HCT116 (cell line): ENCODE data around the gene CUX1. TPM values are rescaled to one million over a fixed set of nuclear protein-coding genes. Genes with fewer than 3 reads are reported as not detected.

ENCODE experiments used
- ATAC-seq: fragments of 200-7000 bp; cut with Tn5 transposase; 2 replicates; pipeline ENCODE4 v1.9.1; 2020; ENCODE audit warnings: mild to moderate bottlenecking, moderate library complexity
- BruUV-seq: library from RNA; stranded (reverse); fragments of 400-500 nt; replicated peaks from 2 replicates; lab custom pipeline; 2021; lab: Mats Ljungman, UMichigan
- CTCF ChIA-PET: fragments of 300-600 bp; sonication (Branson Sonifier 250); formaldehyde crosslinking; loops from one replicate; lab custom pipeline; 2021; ENCODE audit warnings: antibody characterized with exemption; lab: Charles Lee
- POLR2A ChIA-PET: fragments of 300-600, 350-600 bp; sonication (Branson Sonifier 250); formaldehyde crosslinking; loops from one replicate; lab custom pipeline; 2021; ENCODE audit warnings: antibody characterized with exemption; lab: Charles Lee
- RAD21 ChIA-PET, 2 experiments: fragments of 300-600 bp; sonication (Branson Sonifier 250); formaldehyde crosslinking; loops; one replicate each; lab custom pipeline; 2023; ENCODE audit warnings: low total read pairs in 2 of 2; ENCODE audit not compliant: uncharacterized antibody in 2 of 2, unreplicated experiment in 2 of 2, low non-redundant PET in 1 of 2; lab: Charles Lee
- DNase-seq: peaks from one replicate; pipeline ENCODE4 v3.0.0-alpha.2; 2010; ENCODE audit warnings: low read depth, low spot score
- H2AFZ ChIP-seq: fragments of 200-600 bp; shearing (Covaris generic), sonication (generic); 2 replicates; pipeline ENCODE4 v1.6.1; 2017; ENCODE audit warnings: low read depth, mixed run types, mixed read lengths, antibody characterized with exemption, low read length; ENCODE audit not compliant: poor library complexity, severe bottlenecking
- H3K27ac ChIP-seq: 2 replicates; pipeline ENCODE4 v1.5.1; 2012; ENCODE audit warnings: low read depth, low read length
- H3K27me3 ChIP-seq: fragments of 200-600 bp; sonication (generic); 2 replicates; pipeline ENCODE4 v1.6.1; 2016; ENCODE audit warnings: mixed run types, low read length, mixed read lengths; ENCODE audit not compliant: insufficient read depth
- H3K36me3 ChIP-seq, 2 experiments: fragments of 200-500 bp in 1 of 2; fragments of 200-600 bp in 1 of 2; sonication (Bioruptor generic) in 1 of 2; sonication (generic) in 1 of 2; 2 replicates each; pipeline versions ENCODE4 v1.5.1 to v1.6.1; 2014 to 2016; ENCODE audit warnings: low read length in 2 of 2, inconsistent platforms in 1 of 2, mixed read lengths in 1 of 2, mixed run types in 1 of 2; ENCODE audit not compliant: insufficient read depth in 2 of 2, control insufficient read depth in 1 of 2
- H3K4me1 ChIP-seq, 2 experiments: fragments of 200-600 bp in 1 of 2; sonication (generic) in 1 of 2; 2 replicates each; pipeline versions ENCODE4 v1.5.1 to v1.6.1; 2012 to 2017; ENCODE audit warnings: low read length in 2 of 2, inconsistent platforms in 1 of 2, mild to moderate bottlenecking in 1 of 2, mixed read lengths in 1 of 2, mixed run types in 1 of 2, moderate library complexity in 1 of 2; ENCODE audit not compliant: insufficient read depth in 2 of 2, control insufficient read depth in 1 of 2
- H3K4me2 ChIP-seq: fragments of 200-600 bp; sonication (generic); 2 replicates; pipeline ENCODE4 v1.6.1; 2017; ENCODE audit warnings: mixed run types, low read length, mixed read lengths
- H3K4me3 ChIP-seq, 2 experiments: fragments of 200-600 bp in 1 of 2; sonication (generic) in 1 of 2; replicated peaks in 1 of 2; 2 replicates each; pipeline ENCODE4 v1.5.1; 2011 to 2016; ENCODE audit warnings: low read length in 2 of 2, control low read depth in 1 of 2, low read depth in 1 of 2, mild to moderate bottlenecking in 1 of 2, mixed read lengths in 1 of 2, mixed run types in 1 of 2
- H3K79me2 ChIP-seq: fragments of 200-600 bp; sonication (generic); 2 replicates; pipeline ENCODE4 v1.6.1; 2017; ENCODE audit warnings: mild to moderate bottlenecking, mixed run types, low read length, moderate library complexity, mixed read lengths; ENCODE audit not compliant: insufficient read depth
- H3K9ac ChIP-seq: fragments of 200-600 bp; sonication (generic); 2 replicates; pipeline ENCODE4 v1.6.1; 2016; ENCODE audit warnings: low read length, mixed read lengths
- H3K9me2 ChIP-seq: fragments of 200-600 bp; sonication (generic), shearing (Covaris generic); 2 replicates; pipeline ENCODE4 v1.6.1; 2017; ENCODE audit warnings: mixed run types, mild to moderate bottlenecking, moderate library complexity; ENCODE audit not compliant: insufficient read depth
- H3K9me3 ChIP-seq, 2 experiments: fragments of 200-500 bp in 1 of 2; fragments of 200-600 bp in 1 of 2; sonication (Bioruptor generic) in 1 of 2; sonication (generic) in 1 of 2; 2 replicates each; pipeline ENCODE4 v1.6.1; 2014 to 2017; ENCODE audit warnings: low read length in 2 of 2, mixed read lengths in 2 of 2, inconsistent platforms in 1 of 2, low read depth in 1 of 2, mild to moderate bottlenecking in 1 of 2, mixed run types in 1 of 2, moderate library complexity in 1 of 2; ENCODE audit not compliant: control insufficient read depth in 1 of 2, insufficient read depth in 1 of 2
- H4K20me1 ChIP-seq: fragments of 200-600 bp; sonication (generic), shearing (Covaris generic); 2 replicates; pipeline ENCODE4 v1.6.1; 2017; ENCODE audit warnings: mixed run types, mild to moderate bottlenecking, moderate library complexity; ENCODE audit not compliant: insufficient read depth
- ATF3 ChIP-seq: IDR thresholded peaks from 2 replicates; pipeline ENCODE4 v1.6.1; 2012
- CTCF ChIP-seq, 3 experiments: fragments of 200-600 bp in 1 of 3; sonication (generic) in 1 of 3; IDR thresholded peaks in 2 of 3; conservative IDR thresholded peaks in 1 of 3; 2 replicates each; pipeline ENCODE4 v1.5.1; 2012 to 2017; ENCODE audit warnings: low read depth in 2 of 3, low read length in 2 of 3, antibody characterized with exemption in 1 of 3, borderline replicate concordance in 1 of 3, control low read depth in 1 of 3, mild to moderate bottlenecking in 1 of 3, mixed read lengths in 1 of 3, mixed run types in 1 of 3, moderate library complexity in 1 of 3; ENCODE audit not compliant: insufficient read depth in 1 of 3
- ELF1 ChIP-seq: IDR thresholded peaks from 2 replicates; pipeline ENCODE4 v1.6.1; 2012; ENCODE audit warnings: low read depth, borderline replicate concordance
- FOSL1 ChIP-seq: IDR thresholded peaks from 2 replicates; pipeline ENCODE4 v1.6.1; 2012; ENCODE audit warnings: low read depth
- JUND ChIP-seq: IDR thresholded peaks from 2 replicates; pipeline ENCODE4 v1.6.1; 2012
- POLR2A ChIP-seq: IDR thresholded peaks from 2 replicates; pipeline ENCODE4 v1.7.0; 2011; ENCODE audit warnings: borderline replicate concordance; ENCODE audit not compliant: insufficient read depth, insufficient read length; ENCODE audit errors: extremely low read depth
- POLR2AphosphoS5 ChIP-seq: IDR thresholded peaks from 2 replicates; pipeline ENCODE4 v1.6.1; 2011; ENCODE audit warnings: mild to moderate bottlenecking, low read depth, low read length, moderate library complexity
- REST ChIP-seq: IDR thresholded peaks from 2 replicates; pipeline ENCODE4 v1.6.1; 2012; ENCODE audit warnings: low read depth
- SIN3A ChIP-seq: IDR thresholded peaks from 2 replicates; pipeline ENCODE4 v1.6.1; 2012; ENCODE audit warnings: low read depth
- TCF7L2 ChIP-seq: IDR thresholded peaks from 2 replicates; pipeline ENCODE4 v1.7.0; 2011; ENCODE audit warnings: borderline replicate concordance, inconsistent platforms; ENCODE audit not compliant: insufficient read depth, insufficient read length; ENCODE audit errors: extremely low read depth
- YY1 ChIP-seq: IDR thresholded peaks from 2 replicates; pipeline ENCODE4 v1.6.1; 2011; ENCODE audit warnings: low read length, low read depth, moderate library complexity, mild to moderate bottlenecking; ENCODE audit not compliant: insufficient replicate concordance; ENCODE audit errors: extremely low read depth
- ZFX ChIP-seq: fragments of 450-650 bp; IDR thresholded peaks from 2 replicates; pipeline ENCODE4 v1.6.1; 2017
- ZNF274 ChIP-seq: fragments of 200-500 bp; sonication (Bioruptor generic); IDR thresholded peaks from 2 replicates; pipeline ENCODE4 v1.6.1; 2014; ENCODE audit warnings: mild to moderate bottlenecking, low read depth, low read length, inconsistent platforms
- intact Hi-C: fragments of 100-400 bp; cut with micrococcal nuclease; formaldehyde crosslinking; loops from 2 replicates; pipeline ENCODE4 v1.10.0; 2022
- total RNA-seq: library from RNA; stranded (reverse); gene quantifications from one replicate; pipeline ENCODE4 v1.2.1, GENCODE V29; 2021; ENCODE audit not compliant: unreplicated experiment

The CUX1 gene
- total RNA-seq, 1 experiment from 2014 or later: 68.9 TPM

GRCh38 chr7:101899616-101900015, 82.2 kb downstream of the CUX1 start:
- no TSS peak for BruUV-seq
- ATAC-seq: no peak
- DNase-seq: no peak
- ChIA-PET CTCF (no interaction called here), POLR2A (no interaction called here)
- intact Hi-C loops: no loop called here
- no peaks in the 10 kb centered on the region for H3K9me3 ChIP-seq
- TF ChIP-seq ATF3: no peak
- TF ChIP-seq ELF1: no peak
- TF ChIP-seq REST: no peak
- TF ChIP-seq, all 23 proteins: peak for 0
- Histone ChIP-seq H3K9me2 (no peaks in the 10 kb centered on the region), H3K4me1 (no peaks in the 10 kb centered on the region), H3K27ac (no peak overlapping the region), H2AFZ (no peak overlapping the region), H3K4me2 (no peak overlapping the region), H3K79me2 (peaks cover 88% of the 10 kb centered on the region), H3K9ac (no peak overlapping the region), H3K27me3 (no peaks in the 10 kb centered on the region), H3K4me3 (no peak overlapping the region), H4K20me1 (no peaks in the 10 kb centered on the region), H3K36me3 (no peaks in the 10 kb centered on the region)
- RAD21 ChIA-PET: no interaction called here

GRCh38 chr7:101900103-101900502, 82.7 kb downstream of the CUX1 start:
- H3K27me3 ChIP-seq: no peaks in the 10 kb centered on the region
- no peak overlapping the region for H3K27ac ChIP-seq
- CTCF ChIA-PET: no interaction called here
- TF ChIP-seq JUND (no peak), ZNF274 (no peak), POLR2AphosphoS5 (no peak), YY1 (no peak), SIN3A (no peak), TCF7L2 (no peak), CTCF (IDR thresholded peaks at IDR 0.05 in 2 of 3, conservative IDR thresholded peaks at IDR 0.05 in 1 of 3; ENCODE audit: borderline replicate concordance in 1 of 3, insufficient read depth in 1 of 3, low read depth in 2 of 3, low read length in 2 of 3) (no peak), ATF3 (no peak), ZFX (no peak), POLR2A (no peak), FOSL1 (no peak)
- no peaks in the 10 kb centered on the region for H4K20me1 ChIP-seq
- POLR2A ChIA-PET: no interaction called here
- no peak overlapping the region for H3K4me3 ChIP-seq
- peaks cover 90% of the 10 kb centered on the region for H3K79me2 ChIP-seq
- DNase-seq (no peak), ATAC-seq (no peak)
- RAD21 ChIA-PET: no interaction called here
- no peaks in the 10 kb centered on the region for H3K4me1 ChIP-seq
- BruUV-seq: no TSS peak
- no peak overlapping the region for H3K4me2 ChIP-seq
- no peak overlapping the region for H3K9ac ChIP-seq
- H3K9me2 ChIP-seq: no peaks in the 10 kb centered on the region
- intact Hi-C loops: no loop called here
- no peaks in the 10 kb centered on the region for H3K9me3 ChIP-seq
- H2AFZ ChIP-seq: no peak overlapping the region
- no peaks in the 10 kb centered on the region for H3K36me3 ChIP-seq
